Inflammatory macrophage treated with lipopolysaccharide for 1 hour (primary cell): ENCODE results near the gene ZBED5.
"Not testable (repeated sequence)": the region's sequence is repeated elsewhere in the genome, so short reads cannot be mapped to it uniquely, and the experiment has no call there.

Experiments used
- DNase-seq, 2 donors: peaks; one replicate each; pipeline ENCODE4 v3.0.0-alpha.2; 2020 to 2022

The ZBED5 gene

GRCh38 chr11:10857709-10858438, at the start of gene ZBED5:
ZBED5 (minus strand) TSS chr11:10858053; CDS start chr11:10854945, 3,108 bp downstream.
- peak; percentile 96 to 98 for DNase-seq

- DNase-seq, result no peak
Measured at GRCh38 chr11:10906521-10906920, 48.7 kb upstream of the ZBED5 start.

GRCh38 chr11:10902301-10903063, 44.6 kb upstream of the ZBED5 start:
- no peak for DNase-seq

- peak in 1 of 2 donors; percentile 53 for DNase-seq
Measured at GRCh38 chr11:10900681-10901415, 43.0 kb upstream of the ZBED5 start.

- DNase-seq, result peak in 1 of 2 donors; percentile 64
Measured at GRCh38 chr11:10899121-10899830, 41.4 kb upstream of the ZBED5 start.

GRCh38 chr11:10898763-10899025, 40.8 kb upstream of the ZBED5 start:
- DNase-seq, result no peak

- DNase-seq, result peak; percentile 91 to 98
Measured at GRCh38 chr11:10898003-10898762, 40.3 kb upstream of the ZBED5 start.

GRCh38 chr11:10897150-10897549, 39.3 kb upstream of the ZBED5 start:
- DNase-seq, result no peak

GRCh38 chr11:10896493-10896892, 38.6 kb upstream of the ZBED5 start:
- DNase-seq, result no peak

- no peak for DNase-seq
Measured at GRCh38 chr11:10895285-10895684, 37.4 kb upstream of the ZBED5 start.

- no peak for DNase-seq
Measured at GRCh38 chr11:10894666-10895065, 36.8 kb upstream of the ZBED5 start.

- DNase-seq, result no peak
Measured at GRCh38 chr11:10893714-10894151, 35.9 kb upstream of the ZBED5 start.

GRCh38 chr11:10892250-10892649, 34.4 kb upstream of the ZBED5 start:
- DNase-seq, result peak; percentile 69 to 73

- peak; percentile 59 to 61 for DNase-seq
Measured at GRCh38 chr11:10891151-10891720, 33.4 kb upstream of the ZBED5 start.

GRCh38 chr11:10890083-10890482, 32.2 kb upstream of the ZBED5 start:
- DNase-seq, result not testable (repeated sequence)

GRCh38 chr11:10887307-10887706, 29.5 kb upstream of the ZBED5 start:
- DNase-seq, result no peak

- DNase-seq, result no peak
Measured at GRCh38 chr11:10886652-10887250, 28.9 kb upstream of the ZBED5 start.

GRCh38 chr11:10885703-10886363, 28.0 kb upstream of the ZBED5 start:
- no peak for DNase-seq

- DNase-seq, result not testable (repeated sequence)
Measured at GRCh38 chr11:10884292-10884691, 26.4 kb upstream of the ZBED5 start.

- DNase-seq, result no peak
Measured at GRCh38 chr11:10881892-10882291, 24.0 kb upstream of the ZBED5 start.
